HG02678 (cell line): Measurements from ENCODE around the gene USP17L30.
"Not testable (repeated sequence)": the region's sequence is repeated elsewhere in the genome, so short reads cannot be mapped to it uniquely, and the experiment has no call there.

Experiments
- ATAC-seq: cut with Tn5 transposase; IDR thresholded peaks from one replicate; pipeline ENCODE4 v1.9.1; 2021; ENCODE audit warnings: mild to moderate bottlenecking, moderate library complexity; ENCODE audit not compliant: unreplicated experiment

USP17L30 gene, protein sequence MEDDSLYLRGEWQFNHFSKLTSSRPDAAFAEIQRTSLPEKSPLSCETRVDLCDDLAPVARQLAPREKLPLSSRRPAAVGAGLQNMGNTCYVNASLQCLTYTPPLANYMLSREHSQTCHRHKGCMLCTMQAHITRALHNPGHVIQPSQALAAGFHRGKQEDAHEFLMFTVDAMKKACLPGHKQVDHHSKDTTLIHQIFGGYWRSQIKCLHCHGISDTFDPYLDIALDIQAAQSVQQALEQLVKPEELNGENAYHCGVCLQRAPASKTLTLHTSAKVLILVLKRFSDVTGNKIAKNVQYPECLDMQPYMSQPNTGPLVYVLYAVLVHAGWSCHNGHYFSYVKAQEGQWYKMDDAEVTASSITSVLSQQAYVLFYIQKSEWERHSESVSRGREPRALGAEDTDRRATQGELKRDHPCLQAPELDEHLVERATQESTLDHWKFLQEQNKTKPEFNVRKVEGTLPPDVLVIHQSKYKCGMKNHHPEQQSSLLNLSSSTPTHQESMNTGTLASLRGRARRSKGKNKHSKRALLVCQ

DNA sequence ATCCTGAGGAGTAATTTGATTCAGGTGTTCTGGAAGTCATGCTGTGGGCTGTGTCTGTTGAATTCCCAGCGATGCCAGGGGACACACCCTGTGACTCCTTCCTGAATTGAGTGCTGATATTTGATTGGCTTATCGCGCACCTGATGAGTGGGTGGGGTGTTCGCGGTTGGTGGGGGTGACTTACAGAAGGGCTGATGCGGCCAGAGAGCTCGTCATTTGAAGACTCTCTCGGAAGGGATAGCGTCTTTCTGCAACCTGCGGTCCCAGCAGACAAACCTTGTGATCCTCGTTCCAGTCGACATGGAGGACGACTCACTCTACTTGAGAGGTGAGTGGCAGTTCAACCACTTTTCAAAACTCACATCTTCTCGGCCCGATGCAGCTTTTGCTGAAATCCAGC lies at the start of gene USP17L30:
Gene USP17L30 (plus strand): TSS at position 301 of the 400 bp plus-strand sequence. CDS start 0 bp downstream, at position 301.
- ATAC-seq = not testable (repeated sequence)

DNA sequence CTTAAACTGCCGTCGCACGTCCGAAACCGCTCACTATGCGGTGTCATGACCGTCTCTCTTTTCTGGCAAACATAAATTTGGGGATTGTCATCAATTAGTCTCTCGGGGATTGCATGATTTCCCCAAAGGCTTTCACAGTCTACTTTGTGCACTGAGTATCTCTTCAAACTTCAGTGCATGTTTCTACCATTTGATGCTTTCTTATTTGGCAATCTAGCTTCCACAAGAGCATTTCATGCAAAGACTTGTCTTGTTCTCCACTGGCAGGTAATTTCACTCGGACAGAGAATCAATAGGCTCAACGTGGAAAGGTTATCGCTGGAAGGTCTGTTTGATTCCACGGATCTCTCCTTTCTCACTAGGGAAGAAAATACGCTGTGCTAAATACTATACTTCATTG lies 38.7 kb upstream of the USP17L30 start:
- ATAC-seq = not testable (repeated sequence)

DNA sequence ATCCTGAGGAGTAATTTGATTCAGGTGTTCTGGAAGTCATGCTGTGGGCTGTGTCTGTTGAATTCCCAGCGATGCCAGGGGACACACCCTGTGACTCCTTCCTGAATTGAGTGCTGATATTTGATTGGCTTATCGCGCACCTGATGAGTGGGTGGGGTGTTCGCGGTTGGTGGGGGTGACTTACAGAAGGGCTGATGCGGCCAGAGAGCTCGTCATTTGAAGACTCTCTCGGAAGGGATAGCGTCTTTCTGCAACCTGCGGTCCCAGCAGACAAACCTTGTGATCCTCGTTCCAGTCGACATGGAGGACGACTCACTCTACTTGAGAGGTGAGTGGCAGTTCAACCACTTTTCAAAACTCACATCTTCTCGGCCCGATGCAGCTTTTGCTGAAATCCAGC lies 38.1 kb upstream of the USP17L30 start, which contains the start of gene USP17L24:
Gene USP17L24 (plus strand): TSS at position 301 of the 400 bp plus-strand sequence. CDS start 0 bp downstream, at position 301.
- ATAC-seq = not testable (repeated sequence)

- not testable (repeated sequence) for ATAC-seq
These were observed 33.3 kb upstream of the USP17L30 start, which contains the start of gene USP17L25 for GRCh38 chr4:9329611-9330010. TSS of gene USP17L25 (plus strand) at chr4:9329911. CDS start at chr4:9329911, 0 bp downstream.

DNA sequence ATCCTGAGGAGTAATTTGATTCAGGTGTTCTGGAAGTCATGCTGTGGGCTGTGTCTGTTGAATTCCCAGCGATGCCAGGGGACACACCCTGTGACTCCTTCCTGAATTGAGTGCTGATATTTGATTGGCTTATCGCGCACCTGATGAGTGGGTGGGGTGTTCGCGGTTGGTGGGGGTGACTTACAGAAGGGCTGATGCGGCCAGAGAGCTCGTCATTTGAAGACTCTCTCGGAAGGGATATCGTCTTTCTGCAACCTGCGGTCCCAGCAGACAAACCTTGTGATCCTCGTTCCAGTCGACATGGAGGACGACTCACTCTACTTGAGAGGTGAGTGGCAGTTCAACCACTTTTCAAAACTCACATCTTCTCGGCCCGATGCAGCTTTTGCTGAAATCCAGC lies 28.6 kb upstream of the USP17L30 start, which contains the start of gene USP17L26:
Gene USP17L26 (plus strand): TSS at position 301 of the 400 bp plus-strand sequence. CDS start 0 bp downstream, at position 301.
- not testable (repeated sequence) for ATAC-seq

- ATAC-seq = not testable (repeated sequence)
These were observed 23.8 kb upstream of the USP17L30 start, which contains the start of gene USP17L5 for GRCh38 chr4:9339103-9339502. TSS of gene USP17L5 (plus strand) at chr4:9339403. CDS start at chr4:9339403, 0 bp downstream.

GRCh38 chr4:9343848-9344247 lies 19.1 kb upstream of the USP17L30 start, which contains the start of gene USP17L27:
TSS of gene USP17L27 (plus strand) at chr4:9344148. CDS start at chr4:9344148, 0 bp downstream.
- ATAC-seq = not testable (repeated sequence)

GRCh38 chr4:9348593-9348992 lies 14.3 kb upstream of the USP17L30 start, which contains the start of gene USP17L28:
TSS of gene USP17L28 (plus strand) at chr4:9348893. CDS start at chr4:9348893, 0 bp downstream.
- ATAC-seq = not testable (repeated sequence)

GRCh38 chr4:9350866-9351265 lies 12.1 kb upstream of the USP17L30 start:
- ATAC-seq = not testable (repeated sequence)

- not testable (repeated sequence) for ATAC-seq
These were observed 9.6 kb upstream of the USP17L30 start, which contains the start of gene USP17L29 for GRCh38 chr4:9353338-9353737. TSS of gene USP17L29 (plus strand) at chr4:9353638. CDS start at chr4:9353638, 0 bp downstream.

DNA sequence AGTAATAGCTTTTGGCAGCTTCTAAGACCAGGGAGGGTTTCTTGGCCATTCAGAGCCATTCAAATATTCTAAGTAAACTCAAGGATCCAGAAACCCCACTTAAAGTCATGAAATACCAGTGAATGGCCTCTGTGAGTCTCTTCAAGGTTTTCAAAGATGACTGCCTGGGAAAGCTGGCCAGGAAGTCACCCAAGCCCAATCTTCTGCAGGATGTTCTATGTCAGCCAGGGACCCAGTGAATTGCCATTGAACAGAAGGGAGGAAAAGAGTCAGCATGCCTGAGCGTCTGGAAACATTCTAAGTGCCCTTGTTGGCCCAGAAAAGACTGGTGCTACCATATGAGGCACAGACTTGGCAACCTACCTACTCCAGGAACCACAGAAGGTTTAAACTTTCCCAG lies 17.0 kb downstream of the USP17L30 start:
- not testable (repeated sequence) for ATAC-seq

GRCh38 chr4:9381012-9381534 lies 18.1 kb downstream of the USP17L30 start:
- not testable (repeated sequence) for ATAC-seq

DNA sequence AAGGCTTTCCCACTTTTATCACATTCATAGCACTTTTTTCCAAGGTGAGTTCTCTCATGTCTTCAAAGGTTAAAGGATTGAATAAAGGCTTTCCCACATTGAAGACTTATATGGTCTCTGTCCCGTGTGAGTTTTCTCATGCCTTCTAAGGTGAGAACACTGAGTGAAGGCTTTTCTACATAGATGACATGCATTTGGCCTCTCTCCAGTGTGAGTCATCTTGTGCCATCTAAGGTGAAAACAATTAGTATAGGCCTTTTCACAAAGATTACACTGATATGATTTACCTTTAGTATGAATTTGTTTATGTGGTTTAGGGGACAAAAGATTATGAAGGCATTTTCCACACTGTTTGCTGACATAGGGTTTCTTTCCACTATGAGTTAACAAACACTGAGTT lies 21.2 kb downstream of the USP17L30 start:
- ATAC-seq = no peak

DNA sequence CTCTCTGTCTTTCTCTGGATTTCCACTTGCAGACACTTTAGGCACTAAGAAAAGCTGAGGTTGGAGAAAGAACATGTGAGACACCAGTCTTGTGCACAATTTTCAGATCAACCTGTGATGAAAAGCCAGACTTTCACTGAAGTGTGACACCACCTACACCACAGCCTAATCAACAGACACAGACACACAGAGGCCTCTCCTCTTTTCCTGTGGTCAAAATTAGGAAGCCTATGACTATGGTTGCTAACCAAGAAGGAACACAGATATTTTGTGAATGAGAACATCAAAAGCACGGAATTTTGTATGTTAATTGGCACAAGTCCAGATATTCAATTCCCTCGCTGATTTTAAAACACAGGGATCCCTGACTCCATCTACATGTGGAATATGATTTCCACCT lies 26.1 kb downstream of the USP17L30 start:
- ATAC-seq = not testable (repeated sequence)

DNA sequence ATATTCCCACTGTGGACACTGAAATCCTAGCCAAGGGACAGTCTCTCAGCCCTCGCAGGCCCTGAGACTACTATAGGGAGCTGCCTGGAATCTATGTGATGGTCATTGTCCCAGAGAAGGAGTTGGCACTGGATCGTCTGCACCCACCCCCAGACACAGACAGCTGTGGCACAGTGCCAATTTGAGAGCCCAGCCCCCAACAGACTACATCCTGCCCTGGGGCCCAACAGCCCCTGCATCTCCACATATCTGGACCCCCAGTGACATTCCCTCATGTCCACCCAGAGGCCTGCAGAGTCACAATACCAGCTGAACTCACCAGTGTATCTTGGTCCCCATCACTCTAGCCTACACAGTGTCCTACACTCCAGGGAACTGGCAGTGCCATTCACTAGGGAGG lies 42.8 kb downstream of the USP17L30 start:
- ATAC-seq = not testable (repeated sequence)

GRCh38 chr4:9406491-9406890 lies 43.6 kb downstream of the USP17L30 start:
- not testable (repeated sequence) for ATAC-seq

DNA sequence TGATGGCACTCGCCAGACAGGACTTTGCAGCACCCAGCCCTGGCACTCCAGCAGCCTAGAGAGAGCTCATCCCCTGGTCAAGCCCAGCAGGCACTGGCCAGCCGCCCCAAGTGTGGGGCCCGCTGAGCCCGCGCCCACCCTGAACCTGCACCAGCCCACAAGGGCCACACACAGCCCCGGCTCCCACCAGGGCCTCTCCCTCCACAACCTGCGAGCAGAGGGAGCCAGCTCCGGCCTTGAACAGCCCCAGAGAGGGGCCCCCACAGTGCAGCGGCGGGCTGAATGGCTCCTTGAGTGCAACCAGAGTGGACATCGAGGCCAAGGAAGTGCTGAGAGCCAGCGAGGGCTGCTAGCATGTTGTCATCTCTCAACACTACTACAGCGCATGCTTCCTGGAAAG lies 46.9 kb downstream of the USP17L30 start:
- no peak for ATAC-seq
